Measurements from ENCODE around the gene TNS2.
A peak's percentile ranks its signal among the peaks of the same experiment; 100 is the strongest.

TNS2 gene

DNA sequence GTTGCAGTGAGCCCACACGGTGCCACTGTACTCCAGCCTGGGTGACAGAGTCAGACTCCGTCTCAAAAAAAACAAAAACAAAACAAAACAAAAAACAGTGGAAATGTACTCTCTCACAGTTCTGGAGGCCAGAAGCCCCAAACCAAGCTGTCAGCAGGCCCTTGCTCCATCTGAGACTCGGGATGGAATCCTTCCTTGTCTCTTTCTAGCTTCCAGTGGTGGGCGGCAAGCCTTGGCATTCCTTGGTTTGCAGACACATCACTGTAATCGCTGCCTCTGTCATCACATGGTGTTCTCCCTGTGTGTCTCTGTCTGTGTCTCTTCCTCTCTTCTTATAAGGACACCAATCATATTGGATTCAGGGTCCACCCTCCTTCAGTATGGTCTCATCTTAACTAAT lies 6.4 kb downstream of the TNS2 start:
- no peak for DNase-seq (ENCODE audit: low read depth in 2 of 2)

DNA sequence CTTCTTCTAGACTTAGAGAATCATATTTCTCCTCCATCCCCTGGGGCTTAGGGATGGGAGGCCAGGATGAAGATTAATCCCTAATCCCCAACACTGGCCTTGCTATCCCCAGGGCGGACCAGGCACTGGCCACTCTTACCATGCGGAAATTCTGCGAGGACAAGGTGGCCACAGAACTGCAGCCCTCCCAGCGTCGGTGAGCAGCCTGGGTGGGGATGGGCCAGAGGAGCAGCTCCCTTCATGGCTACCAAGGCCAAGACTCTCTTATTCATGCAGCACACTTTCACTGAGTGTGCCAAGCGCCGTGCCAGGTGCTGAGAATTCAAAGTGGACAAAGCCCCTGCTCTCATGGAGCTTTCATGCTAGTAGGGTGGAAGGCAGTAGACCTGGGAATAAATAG lies 7.0 kb downstream of the TNS2 start:
- no peak for DNase-seq (ENCODE audit: low read depth in 2 of 2)

DNA sequence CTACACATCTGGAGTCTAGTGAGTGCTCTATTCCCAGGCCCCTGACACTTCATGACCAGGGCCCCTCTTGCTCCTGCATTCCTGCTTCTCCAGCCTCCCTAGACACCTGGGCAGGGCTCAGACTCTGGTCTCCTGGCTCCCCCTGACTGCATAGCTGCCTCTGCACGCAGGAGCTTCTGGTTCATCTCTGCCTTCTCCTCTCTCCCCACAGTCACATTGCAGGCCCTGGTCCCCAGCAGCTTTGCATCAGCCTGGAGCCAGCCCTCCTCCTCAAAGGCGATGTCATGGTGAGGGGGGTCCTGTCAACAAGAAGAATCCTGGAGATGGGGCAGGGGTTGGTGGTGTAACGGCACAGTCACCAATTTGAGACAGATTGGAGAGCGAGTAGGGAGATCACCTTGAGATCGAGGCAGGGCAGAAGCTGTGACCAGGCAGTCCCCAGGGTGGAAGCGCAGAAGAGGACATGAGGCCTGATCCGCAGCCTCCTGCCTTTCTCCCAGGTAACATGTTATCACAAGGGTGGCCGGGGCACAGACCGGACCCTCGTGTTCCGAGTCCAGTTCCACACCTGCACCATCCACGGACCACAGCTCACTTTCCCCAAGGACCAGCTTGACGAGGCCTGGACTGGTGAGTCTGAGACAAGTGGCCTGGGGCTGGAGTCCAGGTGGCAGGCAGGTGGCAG lies 8.1 kb downstream of the TNS2 start:
- DNase-seq (ENCODE audit: low read depth in 2 of 2), result no peak

DNA sequence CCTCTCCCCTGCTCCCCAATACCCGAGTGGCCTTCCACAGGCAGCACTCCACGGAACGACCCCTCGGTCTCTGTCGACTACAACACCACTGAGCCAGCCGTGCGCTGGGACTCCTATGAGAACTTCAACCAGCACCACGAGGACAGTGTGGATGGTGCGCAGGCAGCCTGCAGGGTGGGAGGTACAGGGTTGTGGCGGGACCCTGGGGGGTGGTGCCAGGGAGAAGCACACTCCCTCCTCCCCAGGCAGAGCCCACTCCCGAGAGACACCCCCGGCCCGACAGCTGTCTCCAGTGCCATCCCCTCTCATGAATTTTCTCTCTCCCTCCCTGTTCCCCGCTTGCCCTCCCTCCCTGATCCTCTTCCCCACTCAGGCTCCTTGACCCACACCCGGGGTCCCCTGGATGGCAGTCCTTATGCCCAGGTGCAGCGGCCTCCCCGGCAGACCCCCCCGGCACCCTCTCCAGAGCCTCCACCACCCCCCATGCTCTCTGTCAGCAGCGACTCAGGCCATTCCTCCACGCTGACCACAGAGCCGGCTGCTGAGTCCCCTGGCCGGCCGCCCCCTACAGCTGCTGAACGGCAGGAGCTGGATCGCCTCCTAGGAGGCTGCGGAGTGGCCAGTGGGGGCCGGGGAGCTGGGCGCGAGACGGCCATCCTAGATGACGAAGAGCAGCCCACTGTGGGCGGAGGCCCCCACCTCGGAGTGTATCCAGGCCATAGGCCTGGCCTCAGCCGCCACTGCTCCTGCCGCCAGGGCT lies 9.0 kb downstream of the TNS2 start:
- DNase-seq (ENCODE audit: low read depth in 2 of 2), result no peak

DNA sequence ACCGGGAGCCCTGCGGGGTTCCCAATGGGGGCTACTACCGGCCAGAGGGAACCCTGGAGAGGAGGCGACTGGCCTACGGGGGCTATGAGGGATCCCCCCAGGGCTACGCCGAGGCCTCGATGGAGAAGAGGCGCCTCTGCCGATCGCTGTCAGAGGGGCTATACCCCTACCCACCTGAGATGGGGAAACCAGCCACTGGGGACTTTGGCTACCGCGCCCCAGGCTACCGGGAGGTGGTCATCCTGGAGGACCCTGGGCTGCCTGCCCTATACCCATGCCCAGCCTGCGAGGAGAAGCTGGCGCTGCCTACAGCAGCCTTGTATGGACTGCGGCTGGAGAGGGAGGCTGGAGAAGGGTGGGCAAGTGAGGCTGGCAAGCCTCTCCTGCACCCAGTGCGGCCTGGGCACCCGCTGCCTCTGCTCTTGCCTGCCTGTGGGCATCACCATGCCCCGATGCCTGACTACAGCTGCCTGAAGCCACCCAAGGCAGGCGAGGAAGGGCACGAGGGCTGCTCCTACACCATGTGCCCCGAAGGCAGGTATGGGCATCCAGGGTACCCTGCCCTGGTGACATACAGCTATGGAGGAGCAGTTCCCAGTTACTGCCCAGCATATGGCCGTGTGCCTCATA lies 9.7 kb downstream of the TNS2 start:
- DNase-seq (ENCODE audit: low read depth in 2 of 2), result no peak

DNA sequence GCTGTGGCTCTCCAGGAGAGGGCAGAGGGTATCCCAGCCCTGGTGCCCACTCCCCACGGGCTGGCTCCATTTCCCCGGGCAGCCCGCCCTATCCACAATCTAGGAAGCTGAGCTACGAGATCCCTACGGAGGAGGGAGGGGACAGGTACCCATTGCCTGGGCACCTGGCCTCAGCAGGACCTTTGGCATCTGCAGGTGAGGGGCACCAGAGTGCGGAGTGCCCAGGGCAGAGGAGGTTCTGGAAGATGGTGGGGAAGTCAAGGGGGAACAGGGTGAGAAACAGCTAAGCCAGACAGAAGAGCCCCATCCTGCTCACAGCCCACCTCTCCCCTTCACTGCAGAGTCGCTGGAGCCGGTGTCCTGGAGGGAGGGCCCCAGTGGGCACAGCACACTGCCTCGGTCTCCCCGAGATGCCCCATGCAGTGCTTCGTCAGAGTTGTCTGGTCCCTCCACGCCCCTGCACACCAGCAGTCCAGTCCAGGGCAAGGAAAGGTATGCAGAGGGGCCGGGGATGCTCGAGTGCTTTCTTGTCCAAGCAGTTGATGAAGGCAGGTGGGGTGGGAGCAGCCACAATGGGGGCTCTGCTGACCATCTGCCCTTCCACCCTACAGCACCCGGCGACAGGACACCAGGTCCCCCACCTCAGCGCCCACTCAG lies 10.3 kb downstream of the TNS2 start:
- no peak for DNase-seq (ENCODE audit: low read depth in 2 of 2)

DNA sequence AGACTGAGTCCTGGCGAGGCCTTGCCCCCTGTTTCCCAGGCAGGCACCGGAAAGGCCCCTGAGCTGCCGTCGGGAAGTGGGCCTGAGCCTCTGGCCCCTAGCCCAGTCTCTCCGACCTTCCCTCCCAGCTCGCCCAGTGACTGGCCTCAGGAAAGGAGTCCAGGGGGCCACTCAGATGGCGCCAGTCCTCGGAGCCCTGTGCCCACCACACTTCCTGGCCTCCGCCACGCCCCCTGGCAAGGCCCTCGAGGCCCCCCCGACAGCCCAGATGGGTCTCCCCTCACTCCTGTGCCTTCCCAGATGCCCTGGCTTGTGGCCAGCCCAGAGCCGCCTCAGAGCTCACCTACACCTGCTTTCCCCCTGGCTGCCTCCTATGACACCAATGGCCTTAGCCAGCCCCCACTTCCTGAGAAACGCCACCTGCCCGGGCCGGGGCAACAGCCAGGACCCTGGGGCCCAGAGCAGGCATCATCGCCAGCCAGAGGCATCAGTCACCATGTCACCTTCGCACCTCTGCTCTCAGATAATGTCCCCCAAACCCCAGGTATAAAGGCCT lies 10.9 kb downstream of the TNS2 start:
- DNase-seq (ENCODE audit: low read depth in 2 of 2), result no peak

DNA sequence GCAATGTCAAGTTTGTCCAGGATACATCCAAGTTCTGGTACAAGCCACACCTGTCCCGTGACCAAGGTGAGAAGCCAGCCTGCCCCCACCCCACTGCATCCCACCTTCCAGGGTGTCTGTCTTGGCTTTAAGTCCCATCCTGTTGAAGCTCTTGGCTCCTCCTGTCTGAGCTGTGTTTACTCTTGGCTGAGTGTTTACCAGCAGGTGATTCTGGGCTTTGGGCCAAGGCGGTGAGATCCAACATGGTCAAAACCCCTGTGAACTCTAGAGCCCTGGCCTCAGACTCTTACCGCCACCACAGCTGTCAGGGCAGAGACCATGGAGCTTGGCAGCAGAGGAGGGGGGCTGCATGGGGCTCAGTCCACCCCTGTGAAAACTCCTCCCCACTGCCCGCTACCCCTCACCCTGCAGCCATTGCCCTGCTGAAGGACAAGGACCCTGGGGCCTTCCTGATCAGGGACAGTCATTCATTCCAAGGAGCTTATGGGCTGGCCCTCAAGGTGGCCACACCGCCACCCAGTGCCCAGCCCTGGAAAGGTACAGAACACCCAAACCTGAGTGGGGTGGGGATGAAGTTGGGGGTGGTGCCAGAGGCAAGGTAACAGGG lies 11.6 kb downstream of the TNS2 start:
- no peak for DNase-seq (ENCODE audit: low read depth in 2 of 2)

DNA sequence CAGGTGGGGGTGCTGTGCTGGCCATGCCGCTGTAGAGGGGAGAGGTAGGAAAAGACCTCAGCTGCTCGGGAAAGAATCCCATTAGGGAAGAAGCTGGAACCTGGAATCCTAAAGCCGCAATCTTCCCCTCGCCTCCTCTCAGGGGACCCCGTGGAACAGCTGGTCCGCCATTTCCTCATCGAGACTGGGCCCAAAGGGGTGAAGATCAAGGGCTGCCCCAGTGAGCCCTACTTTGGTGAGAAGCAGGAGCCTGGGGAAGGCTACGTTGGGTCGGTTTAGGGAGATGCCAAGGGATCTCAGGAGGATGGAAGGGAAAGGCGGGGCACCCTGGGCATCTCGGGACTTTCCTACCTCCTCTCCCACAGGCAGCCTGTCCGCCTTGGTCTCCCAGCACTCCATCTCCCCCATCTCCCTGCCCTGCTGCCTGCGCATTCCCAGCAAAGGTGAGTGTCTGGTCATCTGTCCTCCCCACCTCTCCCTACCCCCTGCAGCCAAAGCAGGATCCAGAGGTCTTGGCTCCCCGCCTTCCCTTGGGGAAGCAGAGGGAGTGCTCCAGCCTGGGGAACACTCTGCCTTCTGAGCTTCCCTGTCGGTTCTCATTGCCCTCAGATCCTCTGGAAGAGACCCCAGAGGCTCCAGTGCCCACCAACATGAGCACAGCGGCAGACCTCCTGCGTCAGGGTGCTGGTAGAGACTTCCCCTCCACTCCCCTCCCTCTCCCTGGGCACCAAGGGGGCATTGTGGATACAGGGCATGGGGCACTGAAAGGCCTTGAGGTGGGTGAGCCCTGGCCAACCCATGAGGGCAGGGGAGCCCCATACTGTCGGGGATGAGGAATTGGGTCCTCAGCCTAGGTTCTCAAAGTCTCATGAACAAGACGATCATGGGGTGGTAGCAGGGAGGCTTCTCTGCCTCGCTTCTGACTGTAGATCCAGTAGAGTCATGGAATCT lies 12.4 kb downstream of the TNS2 start:
- DNase-seq (ENCODE audit: low read depth in 2 of 2), result no peak

DNA sequence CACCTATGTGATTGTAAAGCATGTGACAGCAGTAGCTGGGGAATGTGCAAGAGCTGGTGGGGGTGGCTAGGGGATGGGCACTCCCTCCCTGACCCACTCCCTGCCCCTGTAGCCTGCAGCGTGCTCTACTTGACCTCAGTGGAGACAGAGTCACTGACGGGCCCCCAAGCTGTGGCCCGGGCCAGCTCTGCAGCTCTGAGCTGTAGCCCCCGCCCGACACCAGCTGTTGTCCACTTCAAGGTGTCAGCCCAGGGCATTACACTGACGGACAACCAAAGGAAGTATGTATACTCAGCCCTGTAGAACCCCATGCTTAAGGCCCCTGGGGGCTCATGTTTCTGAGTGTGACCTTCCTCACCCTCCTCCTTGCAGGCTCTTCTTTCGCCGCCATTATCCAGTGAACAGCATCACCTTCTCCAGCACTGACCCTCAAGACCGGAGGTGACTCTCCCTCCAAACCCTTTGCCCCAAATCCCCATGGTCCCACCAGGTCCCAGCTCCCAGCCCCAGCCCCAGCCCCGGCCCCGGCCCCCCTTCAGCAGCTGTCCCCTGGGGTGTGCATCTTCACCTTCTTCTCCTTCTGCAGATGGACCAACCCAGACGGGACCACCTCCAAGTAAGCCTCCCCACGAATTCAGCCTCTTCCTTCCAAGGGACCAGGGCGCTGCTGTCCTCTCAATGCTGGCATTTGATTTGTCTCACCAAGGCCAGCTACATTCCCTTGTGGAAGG lies 13.3 kb downstream of the TNS2 start:
- DNase-seq (ENCODE audit: low read depth in 2 of 2), result no peak

DNA sequence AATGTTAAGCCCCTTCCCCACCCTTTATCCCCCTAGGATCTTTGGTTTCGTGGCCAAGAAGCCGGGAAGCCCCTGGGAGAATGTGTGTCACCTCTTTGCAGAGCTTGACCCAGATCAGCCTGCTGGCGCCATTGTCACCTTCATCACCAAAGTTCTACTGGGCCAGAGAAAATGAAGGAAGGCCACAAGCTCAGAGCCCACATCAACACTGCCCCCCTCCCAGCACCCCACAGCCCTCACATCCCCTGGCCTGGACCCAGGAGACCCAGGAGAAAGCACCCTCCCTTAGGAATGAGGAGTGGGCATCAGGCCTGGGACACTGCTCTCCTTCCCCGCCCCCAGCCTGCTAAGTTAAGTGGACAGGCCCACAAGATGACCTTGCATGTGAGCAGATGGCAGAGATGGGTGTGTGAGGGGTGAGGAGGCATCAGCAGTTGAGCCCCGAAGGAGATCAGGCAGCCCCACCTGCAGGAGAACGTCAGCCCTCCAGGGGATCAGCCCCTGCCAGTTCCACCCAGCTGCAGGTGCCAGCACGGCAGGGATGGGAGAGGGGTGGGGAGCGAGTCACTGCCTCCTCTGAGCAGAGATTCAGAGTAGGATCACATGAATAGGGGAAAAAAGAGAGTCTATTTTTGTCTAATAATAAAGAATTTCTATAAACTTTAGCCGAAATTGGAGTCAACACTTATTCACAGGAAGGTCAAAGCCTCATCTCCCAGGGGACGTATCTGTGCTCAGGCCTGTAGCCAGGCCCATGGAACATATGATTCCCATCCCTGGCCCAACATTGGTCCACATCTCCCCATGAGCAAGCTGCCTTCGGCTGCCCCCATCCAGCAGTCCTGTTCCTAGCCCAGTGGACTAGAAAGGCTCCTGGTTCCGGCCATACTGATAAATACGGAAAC lies 14.1 kb downstream of the TNS2 start:
- no peak for DNase-seq (ENCODE audit: low read depth in 2 of 2)

DNA sequence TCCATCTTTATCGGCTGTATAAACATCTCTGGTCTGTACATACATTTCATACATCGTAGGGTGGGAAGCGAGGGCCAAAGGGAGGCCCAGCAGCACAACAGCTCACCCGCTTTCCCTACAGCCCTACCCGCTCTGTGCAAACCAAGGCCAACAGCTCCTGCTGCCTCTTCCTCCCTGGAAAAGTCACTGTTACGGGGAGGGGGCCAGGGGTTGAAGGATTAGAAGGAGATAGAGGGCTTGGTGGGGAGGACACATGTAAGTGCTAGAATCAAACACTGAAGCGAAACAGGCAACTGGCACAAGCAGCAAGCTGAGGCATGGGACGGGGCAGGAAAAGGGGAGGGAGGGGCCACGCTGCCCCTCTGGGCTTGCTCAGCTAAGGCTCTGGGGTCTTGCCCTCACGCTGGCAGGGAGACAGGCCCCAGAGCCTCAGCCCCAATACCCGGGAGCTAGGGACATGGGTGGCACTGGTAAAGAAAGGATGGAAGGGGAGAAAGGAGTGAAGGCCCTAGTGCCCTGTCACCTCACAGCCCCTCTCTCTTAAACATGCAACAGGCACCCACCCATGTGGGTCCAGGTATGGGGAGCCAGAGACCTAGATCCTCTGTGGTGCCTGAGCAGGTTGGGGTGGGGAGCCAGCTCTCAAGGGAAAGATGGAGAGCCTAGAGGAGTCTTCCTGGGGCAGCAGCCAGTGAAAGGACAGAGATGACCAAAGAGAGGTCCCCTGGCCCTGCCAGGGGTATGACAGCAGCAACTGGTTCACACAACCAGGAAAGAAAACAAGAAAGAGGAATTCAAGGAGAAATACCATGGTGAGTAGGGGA lies 15.0 kb downstream of the TNS2 start:
- no peak for DNase-seq (ENCODE audit: low read depth in 2 of 2)

DNA sequence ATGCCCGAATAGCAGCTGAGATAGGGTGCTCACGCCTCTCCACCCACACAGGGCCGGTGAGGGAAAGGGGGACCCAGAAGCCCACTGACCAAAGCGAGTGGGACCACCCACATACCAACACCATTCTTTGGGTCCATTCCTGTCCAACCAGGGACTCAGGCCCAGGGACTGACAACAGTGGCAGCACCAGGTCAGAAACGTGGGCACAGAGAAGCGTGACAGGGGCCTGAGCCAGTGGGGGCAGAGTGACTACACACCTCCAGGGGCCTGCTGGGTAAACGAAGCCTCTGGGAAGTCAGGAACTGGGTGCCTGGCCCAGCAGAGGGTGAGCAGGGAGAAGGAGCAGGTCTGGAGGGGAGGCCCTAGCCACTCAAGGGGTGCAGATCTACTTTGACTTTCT lies 15.6 kb downstream of the TNS2 start:
- DNase-seq (ENCODE audit: low read depth in 2 of 2), result no peak

DNA sequence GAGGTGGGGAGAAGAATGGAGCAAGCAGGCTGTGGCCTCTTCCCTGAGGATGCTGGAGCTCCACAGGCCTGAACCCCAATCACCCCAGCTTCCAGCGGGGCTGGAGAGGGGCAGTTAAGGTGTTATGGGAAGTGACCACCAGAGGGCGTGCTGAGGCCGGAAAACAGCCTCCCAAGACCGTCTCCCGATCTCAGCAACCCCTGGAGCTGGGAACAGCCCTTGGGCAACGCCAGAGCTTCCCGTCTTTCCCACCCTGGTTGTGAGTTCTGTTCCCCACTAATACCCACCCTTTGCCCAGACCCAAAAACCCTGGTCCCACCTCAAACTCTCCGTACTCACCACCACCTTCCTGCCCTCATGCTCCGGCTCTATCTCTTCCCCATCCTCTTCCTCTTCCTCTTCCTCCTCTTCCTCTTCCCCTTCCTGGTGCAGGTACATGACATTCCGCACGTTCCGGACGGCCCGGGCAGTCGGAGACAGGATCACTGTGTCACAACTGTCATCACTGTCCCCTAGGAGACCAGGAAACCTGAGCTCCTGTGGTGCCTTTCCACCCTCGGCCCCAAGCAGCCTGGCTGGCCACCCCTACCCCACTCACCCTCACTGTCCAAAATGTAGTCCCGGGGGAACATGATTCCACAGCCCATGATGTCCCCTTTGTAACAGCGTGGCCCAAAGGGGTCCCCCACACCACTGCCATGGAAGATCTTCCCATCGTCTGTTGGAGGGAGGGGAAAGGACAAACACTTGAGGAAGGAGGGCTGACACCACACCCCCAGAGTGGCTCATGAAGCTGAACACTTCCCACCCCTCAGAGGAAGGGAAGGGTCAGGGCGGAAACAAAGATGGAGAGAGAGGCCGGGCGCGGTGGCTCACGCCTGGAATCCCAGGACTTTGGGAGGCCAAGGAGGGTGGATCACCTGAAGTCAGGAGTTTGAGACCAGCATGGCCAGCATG lies 16.4 kb downstream of the TNS2 start:
- peak; percentile 35 to 45 for DNase-seq (ENCODE audit: low read depth in 2 of 2)

DNA sequence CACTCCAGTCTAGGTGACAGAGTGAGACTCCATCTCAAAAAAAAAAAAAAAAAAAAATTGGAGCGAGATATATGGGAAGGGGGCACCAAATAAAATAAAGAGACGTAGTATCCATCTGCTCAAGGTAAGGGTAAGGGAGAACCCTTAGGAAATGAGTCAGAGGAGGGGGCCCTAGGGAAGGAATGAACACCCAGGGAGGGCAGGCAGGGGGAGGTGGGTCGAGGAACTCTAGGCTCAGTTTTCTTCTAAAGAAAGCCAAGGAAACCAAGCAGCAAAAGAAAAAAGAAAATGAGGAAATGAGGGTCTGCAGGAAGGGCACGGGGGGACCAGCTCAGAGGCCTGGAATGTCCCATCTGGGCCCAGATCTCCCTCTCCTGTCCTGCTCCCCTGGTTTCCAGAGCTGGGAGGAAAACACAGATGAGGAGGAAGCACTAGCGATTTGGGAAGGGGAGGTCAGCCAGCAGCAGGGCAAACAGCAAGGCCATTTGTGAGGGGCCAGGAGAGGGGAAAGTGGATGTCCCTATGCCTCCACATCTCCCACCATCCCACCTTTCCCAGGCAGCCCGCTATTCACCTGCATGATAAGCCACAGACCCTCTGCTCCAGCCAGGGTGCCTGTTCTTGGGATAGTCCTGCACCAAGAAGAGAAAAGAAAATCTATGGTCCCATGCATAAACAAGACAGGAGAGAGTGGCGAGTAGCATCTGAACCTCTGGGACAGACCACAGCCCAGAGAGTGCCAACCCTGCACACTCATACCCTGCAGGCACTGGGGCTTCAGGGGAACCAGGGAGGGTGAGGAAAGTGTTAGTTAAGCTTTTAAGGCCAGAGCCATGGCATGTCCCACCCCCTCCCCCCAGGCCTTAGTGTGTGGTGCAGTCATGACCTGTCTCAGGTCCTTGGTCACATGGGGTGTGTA lies 17.5 kb downstream of the TNS2 start:
- no peak for DNase-seq (ENCODE audit: low read depth in 2 of 2)

All from stimulated activated CD8-positive, alpha-beta memory T cell treated with anti-CD3 and anti-CD28 coated beads, Interleukin-2, amount 100 ng/mL, for 1 hour (primary cell).